Pancreas (tissue), 10 donors: ENCODE results near the gene GAA. TPM values are rescaled to one million over a fixed set of nuclear protein-coding genes. Genes with fewer than 3 reads are reported as not detected.

Experiments
- ATAC-seq, 4 donors: fragments of 200-7000 bp; cut with Tn5 transposase; one replicate each; pipeline versions ENCODE4 v1.8.0 to v1.9.1; 2020; ENCODE audit warnings: mild to moderate bottlenecking in 4 of 4, moderate library complexity in 4 of 4
- DNase-seq, 6 donors: peaks; one replicate each; pipeline ENCODE4 v3.0.0-alpha.2; 2020
- FAIRE-seq: peaks from 2 replicates; lab custom pipeline; 2012; peaks lifted over from hg19 to GRCh38; lab: Jason Lieb, UNC
- H3K27ac ChIP-seq, 4 donors: fragments of 200-600 bp; sonication (generic); 1 replicate in 3 of 4; 2 replicates in 1 of 4; pipeline versions ENCODE4 v1.5.0 to v1.8.0; 2020
- H3K27me3 ChIP-seq, 4 donors: fragments of 200-600 bp; one replicate each; pipeline ENCODE4 v1.8.0; 2021
- H3K36me3 ChIP-seq, 3 donors: fragments of 200-600 bp; sonication (generic) in 1 of 3; one replicate each; pipeline versions ENCODE4 v1.5.0 to v1.8.0; 2020 to 2021
- H3K4me1 ChIP-seq, 3 donors: fragments of 200-600 bp; one replicate each; pipeline ENCODE4 v1.8.0; 2021
- H3K4me3 ChIP-seq, 4 donors: fragments of 200-600 bp; sonication (generic) in 2 of 4; one replicate each; pipeline versions ENCODE4 v1.5.0 to v1.8.0; 2020 to 2021
- H3K9me3 ChIP-seq, 4 donors: fragments of 200-600 bp; one replicate each; pipeline ENCODE4 v1.8.0; 2021
- CTCF ChIP-seq, 4 donors: fragments of 200-600 bp; sonication (generic) in 3 of 4; IDR thresholded peaks; one replicate each; pipeline versions ENCODE4 v1.5.0 to v1.8.0; 2021; ENCODE audit warnings: antibody characterized with exemption in 4 of 4
- WGBS, 2 donors: extraction: QIAGEN DNeasy Blood & Tissue Kit; methylation state at CpG; one replicate each; pipeline ENCODE4 v1.1.7; 2013; 5-methylcytosine and 5-hydroxymethylcytosine counted together
- intact Hi-C, 3 donors: fragments of 100-400 bp; cut with DNase I; formaldehyde crosslinking; loops; one replicate each; pipeline versions ENCODE4 v1.11.1 to v1.14.2; 2022
- microRNA-seq, 2 donors: library from miRNA; unstranded; fragments of <30 nt; microRNA quantifications; one replicate each; pipeline versions ENCODE4 to v1.1.0, GENCODE V29; 2019 to 2020
- polyA plus RNA-seq, 2 donors: library from polyadenylated mRNA; stranded (reverse); fragments of 200-250 nt; gene quantifications; one replicate each; pipeline ENCODE4 v1.2.3, GENCODE V29; 2013
- total RNA-seq, 6 donors: library from RNA; stranded (reverse); fragmentation: NEBNext Ultra II Directional in 4 of 6; extraction: Animal tissue kit (Norgen Biotek cat#: 25700) in 4 of 6; gene quantifications; one replicate each; pipeline versions ENCODE4 v1.2.1 to v1.2.4, GENCODE V29; 2021 to 2023
- donor health status: healthy with polysubstance abuse.
- donor health status: DM: no; HTN: no; CAD: no; lungs with moderate emphysema.
- donor health status: DM: no; HTN: no; CAD: no.
- donor health status: control.
- donor health status: control.
- donor health status: Bipolar disorder and iron deficiency.
- donor health status: DM: yes; HTN: yes; CAD: no.
- donor health status: DM: no; HTN: no; CAD: no.
- donor health status: DM: no; HTN: no; CAD: no.
- donor health status: DM: yes; HTN: yes; CAD: no.

Gene GAA
- total and polyA plus RNA-seq, 8 donors = 20.2 to 56.3 (median 33.4) TPM

- Histone ChIP-seq H3K4me3 (no peak overlapping the region), H3K27me3 (no peaks in the 10 kb centered on the region), H3K36me3 (no peaks in the 10 kb centered on the region), H3K27ac (no peak overlapping the region), H3K9me3 (no peaks in the 10 kb centered on the region), H3K4me1 (no peaks in the 10 kb centered on the region)
- intact Hi-C loops = no loop called here
- DNase-seq (no peak), ATAC-seq (no peak), FAIRE-seq (no peak)
- WGBS, 2 donors = 41 to 50% methylated on average over 11 of the region's 11 CpGs
- TF ChIP-seq CTCF (IDR thresholded peaks at IDR 0.05) = no peak
Observed at GRCh38 chr17:80164185-80164584, 62.8 kb downstream of the GAA start.

DNA sequence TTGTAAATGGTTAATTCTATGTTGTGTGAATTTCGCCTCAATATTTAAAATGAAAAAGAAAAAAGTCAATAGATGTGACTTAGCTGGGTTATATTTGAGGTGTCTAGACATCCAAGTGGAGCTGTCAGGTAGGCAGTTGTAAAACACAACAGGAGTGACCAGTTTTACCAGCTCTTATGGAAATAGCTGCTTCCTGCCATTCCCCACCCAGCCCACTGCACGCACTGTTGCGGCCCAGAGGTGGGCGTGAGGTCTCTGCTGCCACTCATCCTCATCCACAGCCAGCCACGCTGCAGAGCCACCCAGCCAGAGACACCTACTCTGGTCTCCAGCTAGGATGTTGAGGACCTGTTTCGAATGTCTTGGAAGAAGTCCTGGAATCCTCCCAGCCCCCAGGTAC lies 65.1 kb downstream of the GAA start:
- intact Hi-C loops = no loop called here
- H3K4me3 ChIP-seq = no peak overlapping the region
- H3K27me3 ChIP-seq = no peaks in the 10 kb centered on the region
- 81 to 82% methylated on average over 6 of the region's 6 CpGs for WGBS, 2 donors
- TF ChIP-seq CTCF (IDR thresholded peaks at IDR 0.05) = no peak
- no peaks in the 10 kb centered on the region for H3K9me3 ChIP-seq
- no peaks in the 10 kb centered on the region for H3K4me1 ChIP-seq
- no peak for ATAC-seq
- FAIRE-seq = no peak
- no peaks in the 10 kb centered on the region for H3K36me3 ChIP-seq
- DNase-seq = no peak
- no peak overlapping the region for H3K27ac ChIP-seq

DNA sequence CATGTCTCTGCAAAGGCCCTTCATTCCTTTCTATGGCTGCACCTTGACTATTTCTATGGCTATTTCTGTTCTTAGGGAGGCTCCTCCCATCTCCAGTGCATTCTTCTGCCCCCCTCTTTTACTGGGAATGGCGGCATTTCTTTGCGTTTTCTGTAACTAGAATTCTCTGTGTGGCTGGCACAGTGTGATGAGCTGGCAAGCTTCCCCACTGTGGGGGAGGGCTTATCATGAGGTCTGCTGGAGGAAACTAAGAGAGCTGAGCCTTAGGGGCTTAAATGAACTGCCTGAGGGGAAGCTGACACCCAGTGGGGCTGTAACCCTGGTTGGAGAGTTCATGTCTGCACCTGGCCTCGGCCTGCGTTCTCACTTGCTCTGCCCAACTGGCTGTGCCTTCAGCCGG lies 67.0 kb downstream of the GAA start:
- H3K4me1 ChIP-seq = no peaks in the 10 kb centered on the region
- FAIRE-seq = no peak
- H3K27ac ChIP-seq = no peak overlapping the region
- ATAC-seq = no peak
- no peak for TF ChIP-seq CTCF (IDR thresholded peaks at IDR 0.05)
- WGBS, 2 donors = 64 to 73% methylated on average over 5 of the region's 5 CpGs
- no peak for DNase-seq
- no peaks in the 10 kb centered on the region for H3K36me3 ChIP-seq
- H3K9me3 ChIP-seq = no peaks in the 10 kb centered on the region
- no peak overlapping the region for H3K4me3 ChIP-seq
- H3K27me3 ChIP-seq = no peaks in the 10 kb centered on the region
- intact Hi-C loops = no loop called here

DNA sequence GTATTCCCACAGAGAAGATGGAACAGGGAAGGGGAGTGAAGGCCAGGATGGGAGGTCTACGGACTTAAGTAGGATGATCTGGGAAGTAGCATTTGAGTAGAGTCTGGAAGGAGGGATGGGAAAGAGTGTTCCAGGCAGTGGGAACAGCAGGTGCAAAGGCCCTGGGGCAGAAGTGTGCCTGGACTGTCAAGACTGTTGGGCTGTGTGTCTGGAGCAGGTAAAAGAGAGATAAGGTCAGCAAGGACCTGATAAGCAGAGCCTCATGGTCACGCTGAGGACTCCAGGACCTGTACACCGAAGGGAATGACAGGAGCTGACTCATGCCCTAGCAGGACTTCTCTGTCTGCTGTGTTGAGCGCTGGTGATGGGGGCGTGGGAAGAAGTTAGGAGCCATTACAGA lies 67.7 kb downstream of the GAA start:
- no peaks in the 10 kb centered on the region for H3K9me3 ChIP-seq
- intact Hi-C loops = no loop called here
- H3K4me1 ChIP-seq = no peaks in the 10 kb centered on the region
- no peak overlapping the region for H3K4me3 ChIP-seq
- WGBS, 2 donors = 71 to 73% methylated on average over 5 of the region's 5 CpGs
- no peak overlapping the region for H3K27ac ChIP-seq
- TF ChIP-seq CTCF (IDR thresholded peaks at IDR 0.05) = no peak
- no peak for FAIRE-seq
- ATAC-seq = no peak
- H3K27me3 ChIP-seq = no peaks in the 10 kb centered on the region
- no peak for DNase-seq
- no peaks in the 10 kb centered on the region for H3K36me3 ChIP-seq

Small RNA genes within 50 kb of the gene (microRNA-seq; reads per million reads assigned to microRNA genes)
- 0 reads per million in 2 donors for gene MIR1268B

Other genes with a start within 250 kb of the GAA start
- 10 to 100 TPM; 17.1 to 31.4 (median 22.6) TPM for gene TBC1D16, start 65.7 kb upstream of the GAA start, total RNA-seq
- gene TBC1D16, start 65.7 kb upstream of the GAA start, polyA plus RNA-seq = 10 to 100 TPM in 1 of 2 donors, 1 to 10 TPM in 1; 4.9 to 14.9 TPM
- gene CCDC40, start 64.9 kb upstream of the GAA start, total RNA-seq = 1 to 10 TPM; 1.9 to 6.2 (median 3.1) TPM
- 10 to 100 TPM in 1 of 2 donors, 1 to 10 TPM in 1; 3.5 to 12.3 TPM for gene CCDC40, start 64.9 kb upstream of the GAA start, polyA plus RNA-seq
- 10 to 100 TPM; 16.2 to 32.3 (median 30.2) TPM for gene EIF4A3, start 45.5 kb downstream of the GAA start, total RNA-seq
- gene EIF4A3, start 45.5 kb downstream of the GAA start, polyA plus RNA-seq = 10 to 100 TPM; 16.5 to 37.2 TPM
- gene CARD14, start 68.4 kb downstream of the GAA start, total RNA-seq = under 1 TPM in 3 of 6 donors, not detected in 3; 0.06 to 0.32 (median 0.28) TPM
- under 1 TPM; 0.23 to 0.33 TPM for gene CARD14, start 68.4 kb downstream of the GAA start, polyA plus RNA-seq
- 10 to 100 TPM; 21.4 to 40.3 (median 25.5) TPM for gene SGSH, start 118.8 kb downstream of the GAA start, total RNA-seq
- 10 to 100 TPM; 52.9 to 65.2 TPM for gene SGSH, start 118.8 kb downstream of the GAA start, polyA plus RNA-seq
- 10 to 100 TPM in 1 of 6 donors, 1 to 10 TPM in 5; 5.1 to 11.9 (median 8.3) TPM for gene SLC26A11, start 118.8 kb downstream of the GAA start, total RNA-seq
- gene SLC26A11, start 118.8 kb downstream of the GAA start, polyA plus RNA-seq = 10 to 100 TPM; 19.3 to 23.6 TPM
- 10 to 100 TPM; 21.9 to 94.7 (median 37.8) TPM for gene RNF213, start 159.3 kb downstream of the GAA start, total RNA-seq
- 10 to 100 TPM; 27.3 to 69.1 TPM for gene RNF213, start 159.3 kb downstream of the GAA start, polyA plus RNA-seq